GM10847 (cell line): ENCODE measurements around the gene ITPRID2.

Experiments
- POLR2A ChIP-seq: IDR thresholded peaks from 2 replicates; pipeline ENCODE4 v1.6.1; 2011; ENCODE audit not compliant: insufficient read length; ENCODE audit errors: extremely low read depth

ITPRID2 gene

DNA sequence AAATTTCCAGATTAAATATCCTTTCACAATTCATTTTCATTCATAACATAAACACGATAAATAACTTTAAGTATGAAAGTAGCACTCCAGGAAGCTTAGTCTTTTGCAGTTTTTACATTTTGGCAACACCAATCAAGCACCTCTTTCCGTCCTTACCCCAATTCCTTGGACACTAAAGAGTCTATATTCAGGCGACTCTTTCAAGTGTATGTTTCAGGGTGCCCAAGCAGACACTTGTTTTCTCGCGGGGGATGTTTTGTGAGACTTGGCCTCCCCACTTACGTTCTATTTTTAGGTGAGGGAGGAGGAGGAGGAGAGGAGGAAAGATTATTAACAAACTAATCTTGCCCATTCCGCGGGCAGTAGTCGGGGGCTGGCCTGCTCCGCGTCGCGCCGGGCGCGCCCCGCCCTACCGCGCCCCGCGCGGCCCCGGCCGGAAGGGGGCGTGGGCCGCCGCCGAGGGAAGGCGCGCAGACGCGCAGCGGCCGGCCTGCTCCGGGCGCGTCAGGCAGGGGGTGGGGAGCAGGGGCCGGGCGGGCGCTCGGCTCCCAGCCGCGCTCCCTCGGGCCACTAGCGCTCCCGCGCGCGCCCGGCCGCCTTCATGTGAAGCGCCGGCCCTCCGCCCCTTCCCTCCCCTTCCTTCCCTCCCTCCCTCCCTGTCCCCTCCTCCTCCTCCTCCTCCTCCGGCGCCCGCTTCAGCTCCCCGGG, at the start of gene ITPRID2:
Gene ITPRID2 (plus strand): TSS at position 473 of the 708 bp plus-strand sequence. CDS start 337 bp downstream, outside the sequence.
- peak; percentile 32 for TF ChIP-seq POLR2A

DNA sequence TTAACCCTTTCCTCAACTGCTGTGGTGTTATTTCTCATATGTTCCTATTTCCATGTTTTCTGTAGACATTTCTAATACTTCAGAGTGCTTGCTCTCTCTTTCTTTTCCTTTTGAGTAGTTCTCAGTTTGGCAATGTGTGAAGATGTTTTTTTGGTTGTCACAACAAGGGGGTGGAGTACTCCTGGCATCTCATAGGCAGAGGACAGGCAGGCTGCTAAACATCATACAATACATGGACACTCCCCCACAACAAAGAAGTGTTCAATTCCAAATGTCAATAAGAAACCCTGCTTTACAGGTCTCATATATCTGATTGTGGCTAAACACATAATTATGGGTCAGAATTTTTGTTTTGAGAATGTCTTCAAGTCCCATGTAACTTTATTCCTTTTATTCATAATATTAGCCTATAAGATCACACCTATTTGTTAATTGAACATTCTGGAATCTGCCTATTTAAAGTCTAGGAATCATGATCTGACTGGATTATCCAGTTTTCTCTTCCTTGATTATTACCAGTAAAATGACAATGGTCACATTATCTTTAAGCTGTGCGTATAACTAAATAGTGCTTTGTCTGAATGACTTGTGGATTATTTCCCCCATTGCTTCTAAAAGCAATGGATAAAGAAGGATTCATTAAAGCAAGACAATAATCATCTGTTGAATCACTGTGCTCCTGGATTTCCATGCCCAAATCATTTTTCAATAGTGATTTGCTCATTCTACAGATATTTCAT, 46.8 kb upstream of the ITPRID2 start:
- no peak for TF ChIP-seq POLR2A

DNA sequence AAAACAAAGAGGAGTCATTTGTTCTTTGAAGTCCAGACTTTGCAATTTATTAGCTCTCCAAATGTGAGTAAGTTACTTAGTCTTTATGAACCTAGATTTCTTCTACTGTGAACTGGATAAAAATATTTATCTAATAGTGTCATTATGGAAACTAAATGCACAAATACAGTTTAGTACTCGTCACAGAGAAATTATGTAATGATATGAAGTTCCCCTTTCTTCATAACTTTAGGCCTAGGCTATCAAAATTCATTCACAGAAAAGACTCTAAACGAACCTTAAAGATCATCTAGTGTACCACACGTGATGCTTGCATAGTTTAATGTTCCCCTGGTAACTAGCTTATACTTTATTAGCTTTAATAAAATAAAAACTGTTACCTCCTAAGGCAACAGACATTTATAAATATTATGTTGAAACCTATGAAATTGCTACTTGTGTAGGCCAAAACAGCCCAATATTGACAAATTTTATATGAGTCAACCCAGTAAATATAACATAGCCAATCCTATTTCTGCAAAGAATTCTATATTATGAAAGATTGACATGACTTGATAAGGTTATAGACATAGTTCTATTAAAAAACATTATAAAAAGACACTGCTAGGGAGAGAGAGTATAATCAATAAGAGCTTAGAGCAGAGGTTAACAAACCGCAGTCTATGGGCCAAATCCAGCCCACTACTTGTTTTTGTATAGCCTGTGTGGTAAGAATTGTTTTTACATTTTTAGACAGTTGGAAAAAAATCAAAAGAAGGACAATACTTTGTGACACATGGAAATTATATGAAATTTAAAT, 44.9 kb upstream of the ITPRID2 start:
- no peak for TF ChIP-seq POLR2A

DNA sequence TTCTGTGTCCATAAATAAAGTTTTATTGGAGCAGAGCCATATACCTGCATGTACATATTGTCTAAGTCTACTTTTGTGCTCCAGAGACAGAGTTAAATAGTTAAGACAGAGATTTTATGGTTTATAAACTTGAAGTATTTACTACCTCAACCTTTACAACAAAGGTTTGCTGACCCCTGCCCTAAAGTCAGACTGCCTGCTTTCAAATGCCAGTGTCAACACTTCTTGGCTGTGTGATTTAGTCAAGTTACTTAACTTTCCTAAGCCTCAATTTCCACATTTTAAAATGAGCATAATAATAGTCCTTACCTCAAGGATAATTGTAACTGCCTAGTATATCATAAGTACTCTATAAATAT, 44.4 kb upstream of the ITPRID2 start:
- TF ChIP-seq POLR2A: no peak

DNA sequence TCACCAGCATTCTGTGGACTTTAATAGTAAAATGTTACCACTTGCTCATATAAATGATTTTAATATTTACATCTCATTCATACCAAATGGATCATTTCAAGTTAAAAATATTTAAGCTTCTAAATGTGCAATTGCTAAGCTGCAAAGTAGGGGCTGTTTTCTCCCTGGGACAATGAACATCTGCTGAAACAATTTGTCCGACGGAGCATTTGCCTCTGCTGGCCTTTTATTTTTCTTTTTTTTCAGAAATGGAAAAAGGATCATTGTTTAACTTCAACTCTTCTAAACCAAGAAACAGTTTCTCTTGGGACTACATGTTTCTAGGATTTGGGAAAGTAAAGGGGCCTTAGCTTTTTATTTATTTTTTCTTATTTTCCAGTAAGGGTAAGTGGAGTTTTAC, 43.8 kb upstream of the ITPRID2 start:
- no peak for TF ChIP-seq POLR2A

DNA sequence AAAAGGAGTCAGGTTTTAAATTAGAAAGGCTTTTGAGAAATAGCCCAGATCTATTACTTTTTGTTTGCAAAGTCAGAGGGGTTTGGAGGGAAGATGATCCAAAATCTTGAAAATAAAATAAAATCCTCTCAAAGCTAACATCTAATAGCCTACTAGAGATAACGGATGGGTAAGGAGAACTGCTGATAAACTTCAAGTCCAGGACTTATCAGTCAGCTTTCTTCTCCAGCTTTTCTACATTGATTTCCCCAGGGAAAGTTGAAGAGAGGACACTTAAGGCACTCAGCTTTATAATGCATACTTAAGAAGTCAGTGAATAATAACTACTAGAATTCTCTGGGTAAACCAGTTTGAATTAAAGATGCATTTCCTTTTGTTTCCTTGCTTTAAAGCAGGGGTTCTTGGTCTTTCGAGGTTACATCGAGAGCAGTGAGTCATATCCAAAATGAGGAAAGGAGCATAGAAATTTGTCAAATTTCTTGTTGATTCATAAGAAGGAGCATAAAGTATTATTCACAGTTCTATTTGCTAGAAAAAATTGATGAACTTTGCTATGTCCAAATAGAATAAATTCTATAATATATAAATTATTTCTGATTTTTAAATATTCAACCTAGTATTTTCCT, 43.2 kb upstream of the ITPRID2 start:
- TF ChIP-seq POLR2A: no peak

DNA sequence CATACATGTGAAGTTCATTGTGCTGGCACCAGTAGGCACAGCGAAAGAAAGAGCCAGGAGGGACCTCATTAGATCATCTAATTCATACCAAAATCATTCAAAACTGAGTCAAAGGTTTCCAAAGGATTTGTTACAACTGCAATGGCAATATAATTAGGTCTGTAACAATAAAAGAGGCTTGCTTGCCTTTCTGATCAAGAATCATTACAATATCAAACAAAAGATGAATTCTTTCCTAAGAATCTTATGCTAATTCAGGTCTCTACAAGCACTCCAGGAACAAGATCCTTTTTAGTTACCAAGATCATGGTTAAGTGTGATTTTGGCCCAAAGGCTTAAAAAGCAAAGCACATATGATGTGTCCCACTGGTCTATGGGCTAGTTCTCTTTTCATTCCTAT, 41.9 kb upstream of the ITPRID2 start:
- TF ChIP-seq POLR2A: no peak

DNA sequence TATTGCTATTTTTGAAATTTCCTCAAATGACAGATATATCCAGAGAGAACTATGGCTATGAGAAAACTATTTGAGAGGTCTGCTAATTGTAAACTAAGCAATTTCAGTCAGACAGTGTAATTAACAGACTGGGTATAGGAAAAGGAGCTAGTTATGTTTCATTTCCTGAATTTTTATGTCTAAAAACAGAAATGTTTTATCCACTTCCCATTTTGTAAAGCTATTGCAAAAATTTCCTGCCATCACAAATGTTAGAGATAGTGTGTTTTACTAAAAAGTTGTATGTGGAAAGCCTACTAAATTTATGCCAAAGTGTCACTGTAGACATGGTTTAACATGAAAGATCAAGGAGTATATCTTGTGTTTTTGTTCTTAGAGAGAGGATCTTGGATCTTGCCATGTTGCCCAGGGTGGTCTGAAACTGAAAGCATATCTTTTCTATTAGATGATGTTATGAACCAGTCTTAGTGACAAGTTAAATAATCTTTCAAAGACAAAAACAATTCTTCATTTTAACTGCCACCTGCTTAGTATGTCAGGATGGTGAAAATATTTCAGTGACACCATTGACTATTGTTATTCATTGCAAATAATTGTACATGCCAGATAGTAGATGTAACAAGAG, 40.5 kb upstream of the ITPRID2 start:
- TF ChIP-seq POLR2A: no peak

DNA sequence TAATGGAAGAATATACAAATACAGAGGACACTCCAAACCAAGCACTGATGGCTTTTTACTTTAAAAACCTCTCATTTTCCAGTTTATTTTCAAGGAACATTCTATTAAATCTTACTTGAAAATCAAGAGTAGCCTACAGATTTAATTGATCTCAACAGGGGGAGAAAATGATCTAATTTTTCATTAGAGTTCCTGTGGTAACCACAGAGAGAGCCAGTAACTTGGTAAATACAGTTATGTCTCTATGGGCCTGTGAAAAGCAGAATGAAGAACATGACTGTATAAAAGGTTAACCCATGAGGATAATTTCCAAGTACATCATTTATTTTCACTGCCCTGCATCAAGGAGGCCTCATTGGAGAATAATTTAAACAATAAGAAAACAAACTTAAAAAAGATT, 39.8 kb upstream of the ITPRID2 start:
- no peak for TF ChIP-seq POLR2A

DNA sequence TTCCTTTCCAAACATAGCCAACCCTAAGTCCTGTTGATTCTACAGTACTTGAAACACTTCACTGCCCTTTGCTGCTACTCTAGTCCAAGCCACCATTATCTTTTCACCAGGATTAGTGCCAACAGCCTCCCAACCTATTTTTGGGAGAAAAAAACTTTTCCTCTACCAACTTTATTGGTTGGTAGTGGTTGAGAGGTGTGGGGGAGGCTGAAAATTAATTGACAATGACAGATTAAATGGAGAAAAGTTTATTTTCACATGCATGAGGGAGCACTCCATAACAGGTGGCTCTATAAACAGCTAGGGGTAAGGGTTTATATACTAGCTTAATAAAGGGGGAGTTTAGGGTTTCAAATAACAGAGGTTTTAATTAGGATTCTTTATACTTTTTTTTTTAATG, 37.8 kb upstream of the ITPRID2 start:
- TF ChIP-seq POLR2A: no peak

DNA sequence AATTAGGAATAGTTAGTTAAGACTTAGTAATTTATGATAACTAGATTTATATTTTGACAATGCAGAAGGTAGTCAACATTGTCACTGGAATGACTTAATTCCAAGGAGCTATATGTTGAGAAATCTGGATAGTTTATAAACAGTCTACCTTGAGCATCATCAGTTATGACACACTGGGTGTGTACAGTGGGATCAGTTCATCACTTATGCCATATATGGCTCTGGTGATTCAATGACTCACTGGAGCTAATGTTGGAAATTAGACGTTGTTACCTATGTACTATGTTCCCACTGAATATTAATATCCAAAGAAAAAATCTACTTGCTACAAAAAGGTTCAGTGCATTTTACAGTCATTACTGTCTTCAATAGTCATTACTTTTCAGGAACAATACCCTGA, 34.0 kb upstream of the ITPRID2 start:
- no peak for TF ChIP-seq POLR2A

DNA sequence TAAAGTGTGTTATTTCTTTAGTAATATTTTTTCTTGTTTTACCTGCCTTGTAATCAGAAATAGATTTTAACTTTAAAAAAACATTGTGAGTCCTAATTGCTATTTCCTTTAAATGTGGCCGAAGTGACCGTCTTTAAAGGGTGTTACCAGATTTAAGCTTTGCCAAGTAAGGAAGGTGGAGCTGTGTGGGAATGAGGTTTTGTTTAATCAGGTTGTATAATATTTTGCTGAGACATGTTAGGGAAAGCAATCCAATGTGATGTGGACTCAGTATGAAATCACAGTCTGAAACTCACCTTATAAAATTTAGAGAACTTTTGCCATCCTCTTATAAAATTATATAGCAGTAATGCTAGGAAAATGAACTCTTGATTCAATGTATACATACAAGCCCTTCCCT, 32.9 kb upstream of the ITPRID2 start:
- TF ChIP-seq POLR2A: no peak

DNA sequence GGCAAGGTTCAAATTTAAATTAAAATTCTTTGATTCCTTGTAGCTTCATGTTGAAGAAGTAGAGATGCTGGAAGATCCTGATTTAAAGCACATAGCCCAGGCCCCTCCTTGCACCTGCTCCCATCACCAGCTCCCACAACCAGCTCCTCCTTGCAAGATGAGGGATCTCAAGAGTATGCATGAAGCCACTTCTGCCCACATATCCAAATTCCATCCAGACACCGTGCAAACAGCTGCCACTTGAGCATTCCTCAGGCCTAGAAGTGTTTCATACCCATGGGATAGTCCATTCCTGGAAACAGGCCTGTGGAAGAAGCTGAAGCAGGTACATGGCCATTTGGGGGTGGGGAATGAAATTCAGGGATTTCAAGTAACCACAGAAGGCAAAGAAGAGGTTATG, 32.4 kb upstream of the ITPRID2 start:
- TF ChIP-seq POLR2A: no peak

DNA sequence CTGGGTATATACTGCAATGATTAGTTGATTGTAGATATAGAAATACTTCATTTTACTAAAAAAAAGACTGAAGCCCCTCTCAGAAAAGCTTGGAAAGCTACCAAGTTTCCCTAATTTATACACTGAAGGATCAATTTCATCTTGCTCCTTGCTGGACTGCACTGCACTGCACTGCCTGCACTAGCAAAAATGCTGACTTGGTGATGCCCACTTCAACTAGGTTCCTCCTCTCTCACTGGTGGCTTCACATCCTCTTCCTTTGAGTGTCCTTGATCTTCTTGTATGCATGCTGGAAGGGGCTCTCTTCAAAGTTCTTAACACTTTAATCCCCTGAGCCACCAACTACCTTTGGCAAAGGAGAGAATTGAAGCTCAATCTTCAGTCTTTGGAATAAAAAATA, 31.7 kb upstream of the ITPRID2 start:
- TF ChIP-seq POLR2A: no peak

DNA sequence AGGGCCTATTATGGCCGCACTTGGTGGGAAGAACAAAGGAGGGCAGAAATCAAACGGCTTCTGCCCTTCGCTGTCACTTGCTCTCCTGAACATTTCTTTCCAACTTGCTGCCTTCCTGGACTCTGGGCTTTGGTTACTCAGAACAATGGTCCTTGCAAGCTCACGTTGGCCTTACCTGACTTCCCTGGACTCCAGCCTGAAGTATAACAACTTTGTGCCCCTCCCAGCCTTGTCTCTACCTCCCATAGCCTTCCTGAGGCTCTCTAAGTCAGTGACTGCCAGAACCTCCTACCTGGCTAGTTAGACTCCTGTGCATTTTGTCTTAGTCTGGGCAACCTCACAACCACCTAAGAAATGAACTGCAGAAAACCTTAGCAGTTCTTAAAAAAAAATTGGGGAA, 30.2 kb upstream of the ITPRID2 start:
- TF ChIP-seq POLR2A: no peak
